GM12874 (cell line): ENCODE measurements around the gene SIRT6.

Experiments
- CTCF ChIP-seq: IDR thresholded peaks from 2 replicates; pipeline ENCODE4 v1.5.1; 2011; ENCODE audit warnings: low read depth, mild to moderate bottlenecking, control low read depth, low read length, moderate library complexity; ENCODE audit not compliant: insufficient read depth

SIRT6 gene

GRCh38 chr19:4173479-4174212 lies 8.7 kb downstream of the SIRT6 start:
- no peak for TF ChIP-seq CTCF

- no peak for TF ChIP-seq CTCF
Measured at GRCh38 chr19:4172861-4173473, 9.4 kb downstream of the SIRT6 start.

GRCh38 chr19:4171676-4172075 lies 10.7 kb downstream of the SIRT6 start:
- no peak for TF ChIP-seq CTCF

GRCh38 chr19:4164262-4164661 lies 18.1 kb downstream of the SIRT6 start:
- TF ChIP-seq CTCF = no peak

- TF ChIP-seq CTCF = no peak
Measured at GRCh38 chr19:4161415-4162077, 20.8 kb downstream of the SIRT6 start.

- TF ChIP-seq CTCF = no peak
Measured at GRCh38 chr19:4157164-4157563, 25.2 kb downstream of the SIRT6 start.

- no peak for TF ChIP-seq CTCF
Measured at GRCh38 chr19:4154571-4155312, 27.6 kb downstream of the SIRT6 start.
